A549 (cell line): ENCODE measurements around the gene SPOP. TPM values are rescaled to one million over a fixed set of nuclear protein-coding genes. Genes with fewer than 3 reads are reported as not detected.
A peak's percentile ranks its signal among the peaks of the same experiment; 100 is the strongest.

Experiments
- ATAC-seq, 2 experiments: fragments of 200-7000 bp in 1 of 2; fragments of >200 bp in 1 of 2; cut with Nextera tagmentation in 1 of 2; cut with Tn5 transposase in 1 of 2; 3 replicates each; pipeline versions ENCODE4 v1.8.0 to v1.9.1; 2018 to 2020; ENCODE audit warnings: mild to moderate bottlenecking in 1 of 2, moderate library complexity in 1 of 2
- CTCF ChIA-PET: fragments of 300-600 bp; sonication (Branson Sonifier 250); formaldehyde crosslinking; extraction: SDS; loops from one replicate; lab custom pipeline; 2021; ENCODE audit warnings: antibody characterized with exemption, inconsistent platforms; lab: Yijun Ruan, JAX
- POLR2A ChIA-PET: fragments of 350-600 bp; formaldehyde crosslinking; extraction: SDS; loops from one replicate; lab custom pipeline; 2021; ENCODE audit warnings: antibody characterized with exemption, inconsistent platforms; lab: Yijun Ruan, JAX
- DNase-seq, 2 experiments: peaks; one replicate each; pipeline versions ENCODE4 v3.0.0 to v3.0.0-alpha.2; 2011 to 2016; ENCODE audit warnings: low read depth in 1 of 2, low spot score in 1 of 2
- FAIRE-seq: peaks from 2 replicates; lab custom pipeline; 2011; peaks lifted over from hg19 to GRCh38; lab: Jason Lieb, UNC
- H3K27ac ChIP-seq, 2 experiments: fragments of >200 bp; sonication (Bioruptor Twin); formaldehyde crosslinking; 3 replicates each; pipeline ENCODE4 v1.5.1; 2016 to 2017
- H3K4me1 ChIP-seq: fragments of >200 bp; sonication (Bioruptor Twin); formaldehyde crosslinking; 3 replicates; pipeline ENCODE4 v1.6.1; 2016
- H3K4me2 ChIP-seq: fragments of >200 bp; sonication (Bioruptor Twin); formaldehyde crosslinking; 3 replicates; pipeline ENCODE4 v1.6.1; 2016
- H3K4me3 ChIP-seq: fragments of >200 bp; sonication (Bioruptor Twin); formaldehyde crosslinking; 3 replicates; pipeline ENCODE4 v1.5.1; 2016
- H3K9me3 ChIP-seq: fragments of >200 bp; sonication (Bioruptor Twin); formaldehyde crosslinking; 3 replicates; pipeline ENCODE4 v1.6.1; 2016
- BHLHE40 ChIP-seq: IDR thresholded peaks from 2 replicates; pipeline ENCODE4 v1.6.1; 2012; ENCODE audit warnings: low read depth, low read length, inconsistent platforms
- CEBPB ChIP-seq, 2 experiments: fragments of >200 bp in 1 of 2; sonication (Bioruptor Twin) in 1 of 2; formaldehyde crosslinking in 1 of 2; IDR thresholded peaks; 2 replicates each; pipeline ENCODE4 v1.6.1; 2012 to 2016
- CHD2 ChIP-seq: fragments of 150-350 bp; IDR thresholded peaks from 2 replicates; pipeline ENCODE4 v1.6.1; 2014; ENCODE audit warnings: low read length; ENCODE audit not compliant: partially characterized antibody
- ELK1 ChIP-seq: fragments of 150-350 bp; IDR thresholded peaks from 2 replicates; pipeline ENCODE4 v1.6.1; 2014; ENCODE audit warnings: low read depth, mild to moderate bottlenecking, low read length
- FOSB ChIP-seq: fragments of 250-450 bp; sonication (Bioruptor Pico); IDR thresholded peaks from 2 replicates; pipeline ENCODE4 v1.5.0; 2020; ENCODE audit warnings: mild to moderate bottlenecking, moderate library complexity
- HMGXB4 ChIP-seq: fragments of 250-450 bp; sonication (Bioruptor Pico); IDR thresholded peaks from 2 replicates; pipeline ENCODE4 v1.5.0; 2021; ENCODE audit warnings: mild to moderate bottlenecking, moderate library complexity, borderline replicate concordance
- HOXB5 ChIP-seq: fragments of 250-450 bp; sonication (Bioruptor Pico); IDR thresholded peaks from 2 replicates; pipeline ENCODE4 v1.5.0; 2020; ENCODE audit warnings: mild to moderate bottlenecking, moderate library complexity
- MAFK ChIP-seq: fragments of 450-650 bp; IDR thresholded peaks from 2 replicates; pipeline ENCODE4 v1.6.1; 2014; ENCODE audit not compliant: partially characterized antibody
- NR3C1 ChIP-seq: fragments of >200 bp; sonication (Bioruptor Twin); formaldehyde crosslinking; IDR thresholded peaks from 3 replicates; pipeline ENCODE4 v1.6.1; 2017
- USF2 ChIP-seq: fragments of 450-650 bp; IDR thresholded peaks from 2 replicates; pipeline ENCODE4 v1.6.1; 2014; ENCODE audit warnings: antibody characterized with exemption
- ZNF302 ChIP-seq: fragments of 250-450 bp; sonication (Bioruptor Pico); IDR thresholded peaks from 2 replicates; pipeline ENCODE4 v1.9.0; 2021; ENCODE audit warnings: inconsistent platforms, mild to moderate bottlenecking, moderate library complexity
- ZSCAN20 ChIP-seq: fragments of 250-450 bp; sonication (Bioruptor Pico); IDR thresholded peaks from 2 replicates; pipeline ENCODE4 v1.8.0; 2022; ENCODE audit warnings: mild to moderate bottlenecking, moderate library complexity
- WGBS: methylation state at CpG from one replicate; pipeline ENCODE4 v1.1.6; 2017; ENCODE audit errors: missing lambda C conversion rate; 5-methylcytosine and 5-hydroxymethylcytosine counted together
- polyA plus RNA-seq, 4 experiments: library from polyadenylated mRNA; depleted of rRNA in 3 of 4; stranded (reverse); fragments of >200 nt; fragmentation: RNase III in 1 of 4; extraction: RNeasy Plus Mini Kit Qiagen cat#74134 plus additional on column Dnase treatment in 1 of 4; gene quantifications; 2 replicates in 3 of 4; 3 replicates in 1 of 4; pipeline ENCODE4 v1.2.3, GENCODE V29; 2011 to 2017

Gene SPOP
- polyA plus RNA-seq, 2 of the 4 experiments (the other 2 are of a cell fraction) = 49.5 to 57.2 TPM

GRCh38 chr17:49587366-49588073, 90.4 kb downstream of the SPOP start:
- CTCF ChIA-PET = interaction anchor here (0.5 to 40.8 kb wide), 9 partner anchors 12 to 202 kb away, joined by 3 to 2008 read pairs (median 6); partner anchors contain the start of genes NXPH3 and SLC35B1

GRCh38 chr17:49585422-49586027, 92.4 kb downstream of the SPOP start:
- H3K4me3 ChIP-seq = no peak overlapping the region
- no peak overlapping the region for H3K4me2 ChIP-seq
- ATAC-seq = peak; percentile 81 to 91
- WGBS = 85% methylated on average over 2 of the region's 3 CpGs
- no peaks in the 10 kb centered on the region for H3K9me3 ChIP-seq
- no peak for TF ChIP-seq ZNF302 (CRISPR knock-in tag)
- CTCF ChIA-PET = interaction anchor here (3.2 to 40.8 kb wide), 4 partner anchors 10 to 117 kb away, joined by 17 to 2008 read pairs (median 68); partner anchors contain the start of genes NXPH3 and SLC35B1
- POLR2A ChIA-PET = no interaction called here
- peak; percentile 59 to 72 for DNase-seq
- H3K4me1 ChIP-seq = no peaks in the 10 kb centered on the region
- no peak overlapping the region for H3K27ac ChIP-seq
- no peak for FAIRE-seq

More at GRCh38 chr17:49587366-49588073, 90.4 kb downstream of the SPOP start:
- Histone ChIP-seq H3K9me3 (no peaks in the 10 kb centered on the region), H3K4me1 (no peaks in the 10 kb centered on the region), H3K4me2 (no peak overlapping the region), H3K27ac (no peak overlapping the region), H3K4me3 (no peak overlapping the region)
- ATAC-seq (no peak), DNase-seq (no peak), FAIRE-seq (no peak)
- TF ChIP-seq HOXB5 (no peak), ELK1 (no peak), MAFK (no peak), CHD2 (no peak), CEBPB (IDR thresholded peaks at IDR 0.05) (no peak)
- WGBS = 90% methylated on average over 12 of the region's 12 CpGs
- POLR2A ChIA-PET = no interaction called here

- WGBS = 94% methylated on average over 4 of the region's 4 CpGs
Observed at GRCh38 chr17:49583889-49584288, 94.0 kb downstream of the SPOP start.

More at GRCh38 chr17:49583889-49584288, 94.0 kb downstream of the SPOP start:
- no peaks in the 10 kb centered on the region for H3K9me3 ChIP-seq
- peak; percentile 47; the same call in 1 of the 2 replicates for TF ChIP-seq USF2
- no peak for TF ChIP-seq HMGXB4 (CRISPR knock-in tag)
- TF ChIP-seq BHLHE40 = no peak
- TF ChIP-seq FOSB (CRISPR knock-in tag) = no peak
- TF ChIP-seq MAFK = no peak
- TF ChIP-seq ZSCAN20 (CRISPR knock-in tag) = no peak
- no peak for TF ChIP-seq NR3C1
- H3K4me1 ChIP-seq = no peaks in the 10 kb centered on the region
- ChIA-PET POLR2A (no interaction called here), CTCF (interaction anchor here (0.5 to 40.8 kb wide), 6 partner anchors 8 to 119 kb away, joined by 3 to 2008 read pairs (median 13); partner anchors contain the start of genes NXPH3 and SLC35B1)
- H3K4me3 ChIP-seq = no peak overlapping the region
- no peak for ATAC-seq
- H3K4me2 ChIP-seq = no peak overlapping the region
- H3K27ac ChIP-seq = no peak overlapping the region
- no peak for FAIRE-seq
- no peak for DNase-seq
